Kidney epithelial cell (primary cell): ENCODE results near the gene AURKAIP1. TPM values are rescaled to one million over a fixed set of nuclear protein-coding genes. Genes with fewer than 3 reads are reported as not detected.
"Not testable (repeated sequence)": the region's sequence is repeated elsewhere in the genome, so short reads cannot be mapped to it uniquely, and the experiment has no call there.

ENCODE experiments used
- DNase-seq: peaks from one replicate; pipeline ENCODE4 v3.0.0-alpha.2; 2010; ENCODE audit warnings: low read depth
- H3K27me3 ChIP-seq: 2 replicates; pipeline ENCODE4 v1.6.0; 2011; ENCODE audit warnings: low read length; ENCODE audit not compliant: control insufficient read depth, insufficient read depth
- H3K36me3 ChIP-seq: 2 replicates; pipeline ENCODE4 v1.5.1; 2011; ENCODE audit warnings: low read length; ENCODE audit not compliant: control insufficient read depth, insufficient read depth
- H3K4me3 ChIP-seq: 2 replicates; pipeline ENCODE4 v1.5.1; 2011; ENCODE audit warnings: low read depth, mild to moderate bottlenecking, control low read depth, low read length
- total RNA-seq: library from RNA; depleted of rRNA; stranded (reverse); fragments of >200 nt; gene quantifications from 2 replicates; pipeline ENCODE4 v1.2.3, GENCODE V29; 2015
- TF ChIP-seq, protein P1 (sequence below): IDR thresholded peaks from 2 replicates; pipeline ENCODE4 v1.5.1; 2011; ENCODE audit warnings: mild to moderate bottlenecking, moderate library complexity, low read length, control low read depth, inconsistent platforms; ENCODE audit not compliant: insufficient read depth, poor library complexity, severe bottlenecking

AURKAIP1 gene
- total RNA-seq, 1 donor from 2014 or later: 201 TPM

DNA sequence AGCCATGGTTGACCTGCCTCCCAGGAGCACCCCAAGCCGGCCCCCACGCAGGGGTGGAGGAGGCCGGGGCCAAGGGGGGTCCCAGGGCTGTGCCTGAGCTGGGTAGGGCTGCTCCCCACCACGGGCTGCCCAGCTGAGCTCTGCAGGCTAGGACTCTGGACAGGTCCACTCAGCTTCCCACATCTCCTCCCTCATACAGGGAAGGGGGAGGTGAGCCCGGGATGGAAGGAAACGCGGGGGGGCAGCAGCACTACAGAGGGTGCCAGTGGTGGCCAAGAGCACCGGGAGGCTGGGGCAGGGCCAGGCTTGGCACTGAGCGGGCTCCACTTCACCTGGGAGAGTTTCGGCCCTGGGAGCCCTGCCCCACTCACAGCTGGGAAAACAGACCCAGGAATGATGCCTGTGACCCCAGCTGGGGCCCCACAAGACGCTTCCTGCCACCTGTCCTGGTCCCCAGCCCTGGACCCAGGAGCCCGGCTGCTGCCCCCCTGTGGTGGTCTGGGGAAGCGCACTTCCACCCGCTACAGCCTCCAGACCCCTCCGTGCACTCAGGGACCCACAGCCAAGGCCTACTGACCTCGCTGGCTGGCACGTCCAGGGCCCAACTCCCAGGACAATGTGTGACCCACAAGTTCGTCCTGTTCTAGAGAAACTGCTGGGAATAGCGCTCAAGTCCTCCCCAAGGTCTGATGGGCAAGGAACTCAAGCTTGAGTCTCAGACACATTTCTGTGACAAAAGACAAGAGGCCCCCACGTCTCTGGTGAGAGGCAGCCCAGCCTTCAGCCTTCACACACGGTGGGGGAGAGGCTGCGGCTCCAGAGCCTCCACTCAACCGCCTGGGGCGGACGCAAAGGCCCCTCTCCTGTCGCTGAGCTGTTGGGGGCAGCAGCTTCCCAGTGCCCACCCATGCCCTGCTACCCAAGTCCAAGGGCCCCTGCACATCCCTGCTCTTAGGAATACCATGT, 3.0 kb downstream of the AURKAIP1 start:
- Histone ChIP-seq H3K4me3 (no peak overlapping the region), H3K27me3 (no peaks in the 10 kb centered on the region), H3K36me3 (no peaks in the 10 kb centered on the region)
- no peak for DNase-seq
- TF ChIP-seq, protein P1, sequence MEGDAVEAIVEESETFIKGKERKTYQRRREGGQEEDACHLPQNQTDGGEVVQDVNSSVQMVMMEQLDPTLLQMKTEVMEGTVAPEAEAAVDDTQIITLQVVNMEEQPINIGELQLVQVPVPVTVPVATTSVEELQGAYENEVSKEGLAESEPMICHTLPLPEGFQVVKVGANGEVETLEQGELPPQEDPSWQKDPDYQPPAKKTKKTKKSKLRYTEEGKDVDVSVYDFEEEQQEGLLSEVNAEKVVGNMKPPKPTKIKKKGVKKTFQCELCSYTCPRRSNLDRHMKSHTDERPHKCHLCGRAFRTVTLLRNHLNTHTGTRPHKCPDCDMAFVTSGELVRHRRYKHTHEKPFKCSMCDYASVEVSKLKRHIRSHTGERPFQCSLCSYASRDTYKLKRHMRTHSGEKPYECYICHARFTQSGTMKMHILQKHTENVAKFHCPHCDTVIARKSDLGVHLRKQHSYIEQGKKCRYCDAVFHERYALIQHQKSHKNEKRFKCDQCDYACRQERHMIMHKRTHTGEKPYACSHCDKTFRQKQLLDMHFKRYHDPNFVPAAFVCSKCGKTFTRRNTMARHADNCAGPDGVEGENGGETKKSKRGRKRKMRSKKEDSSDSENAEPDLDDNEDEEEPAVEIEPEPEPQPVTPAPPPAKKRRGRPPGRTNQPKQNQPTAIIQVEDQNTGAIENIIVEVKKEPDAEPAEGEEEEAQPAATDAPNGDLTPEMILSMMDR: peak; percentile 93

- H3K36me3 ChIP-seq: no peaks in the 10 kb centered on the region
- no peaks in the 10 kb centered on the region for H3K27me3 ChIP-seq
- DNase-seq: no peak
- TF ChIP-seq, protein P1: no peak
- H3K4me3 ChIP-seq: no peak overlapping the region
Measured at GRCh38 chr1:1371364-1371745, 3.7 kb downstream of the AURKAIP1 start.

DNA sequence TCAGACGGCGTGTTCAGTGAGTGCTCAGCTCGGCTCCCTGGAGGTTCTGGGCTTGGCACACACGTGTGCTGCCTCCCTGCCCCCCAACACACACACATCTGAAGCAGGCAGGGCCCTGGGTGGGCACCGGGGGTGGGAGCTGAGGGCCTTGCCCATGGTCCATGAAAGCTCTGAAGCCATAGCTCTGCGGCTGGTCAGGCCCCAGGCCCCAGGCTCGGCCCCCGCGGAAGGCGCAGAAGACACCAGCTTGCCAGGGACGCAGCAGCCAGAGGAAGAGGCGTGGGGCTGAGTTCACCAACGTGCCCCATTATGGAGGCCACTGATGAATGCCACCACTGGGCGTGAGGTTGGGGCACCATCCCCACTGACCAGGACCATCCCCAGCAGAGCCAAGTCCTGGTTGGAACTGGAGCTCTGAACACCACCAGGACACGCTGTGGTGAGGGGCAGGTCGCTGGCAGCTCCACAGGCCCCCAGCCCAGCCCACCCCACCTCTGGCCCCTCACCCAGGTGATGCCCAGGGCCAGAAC, 4.2 kb downstream of the AURKAIP1 start:
- DNase-seq: no peak
- no peaks in the 10 kb centered on the region for H3K27me3 ChIP-seq
- H3K36me3 ChIP-seq: no peaks in the 10 kb centered on the region
- H3K4me3 ChIP-seq: no peak overlapping the region
- TF ChIP-seq, protein P1: no peak

DNA sequence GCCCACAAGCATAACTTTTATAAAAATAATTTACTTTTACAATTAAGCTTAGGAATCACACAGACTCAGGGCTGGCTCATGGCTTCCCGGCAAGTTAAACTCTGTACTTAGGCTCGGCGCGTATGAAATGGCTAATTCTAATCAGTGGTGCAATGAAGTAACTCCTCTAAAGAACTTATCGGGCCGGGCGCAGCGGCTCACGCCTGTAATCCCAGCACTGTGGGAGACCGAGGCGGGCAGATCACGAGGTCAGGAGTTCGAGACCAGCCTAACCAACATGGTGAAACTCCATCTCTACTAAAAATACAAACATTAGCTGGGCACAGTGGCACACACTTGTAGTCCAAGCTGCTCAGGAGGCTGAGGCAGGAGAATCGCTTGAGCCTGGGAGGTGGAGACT, 4.9 kb downstream of the AURKAIP1 start:
- not testable (repeated sequence) for H3K36me3 ChIP-seq, H3K27me3 ChIP-seq, DNase-seq, H3K4me3 ChIP-seq

GRCh38 chr1:1367315-1367714, 7.7 kb downstream of the AURKAIP1 start:
- no peaks in the 10 kb centered on the region for H3K36me3 ChIP-seq
- no peak for DNase-seq
- no peak overlapping the region for H3K4me3 ChIP-seq
- H3K27me3 ChIP-seq: no peaks in the 10 kb centered on the region
- TF ChIP-seq, protein P1: no peak

DNA sequence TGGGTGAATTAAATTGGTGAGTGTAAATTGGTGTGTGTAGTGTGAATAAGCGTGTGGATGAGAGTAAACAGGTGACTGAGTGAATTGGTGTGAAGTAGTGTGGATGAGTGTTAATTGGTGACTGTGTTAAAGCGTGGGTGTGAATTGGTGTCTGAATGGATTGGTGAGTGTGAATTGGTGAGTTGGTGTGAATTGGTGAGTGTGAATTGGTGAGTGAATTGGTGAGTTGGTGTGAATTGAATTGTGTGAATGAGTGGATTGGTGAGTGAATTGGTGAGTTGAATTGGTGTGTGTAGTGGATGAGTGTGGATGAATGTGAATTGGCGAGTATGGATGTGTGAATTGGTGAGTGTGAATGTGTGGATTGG, 8.3 kb downstream of the AURKAIP1 start:
- no peaks in the 10 kb centered on the region for H3K27me3 ChIP-seq
- no peaks in the 10 kb centered on the region for H3K36me3 ChIP-seq
- no peak for DNase-seq
- TF ChIP-seq, protein P1: no peak
- no peak overlapping the region for H3K4me3 ChIP-seq
